ENCODE results near the gene PRKAA1. TPM values are rescaled to one million over a fixed set of nuclear protein-coding genes. Genes with fewer than 3 reads are reported as not detected.

PRKAA1 gene
- total RNA-seq, 2 donors from 2014 or later = 43.0 to 52.5 TPM

GRCh38 chr5:40832345-40832744 lies 34.2 kb upstream of the PRKAA1 start:
- Histone ChIP-seq H3K36me3 (peaks cover 69% of the 10 kb centered on the region), H3K9me3 (no peaks in the 10 kb centered on the region), H3K27me3 (no peaks in the 10 kb centered on the region), H3K27ac (no peak overlapping the region), H3K4me1 (peaks cover 0 to 25% of the 10 kb centered on the region in 2 donors), H3K4me3 (no peak overlapping the region)
- DNase-seq (ENCODE audit: low spot score) = no peak
- TF ChIP-seq CTCF (IDR thresholded peaks at IDR 0.05) = no peak

GRCh38 chr5:40831346-40832210 lies 33.4 kb upstream of the PRKAA1 start:
- Histone ChIP-seq H3K4me3 (no peak overlapping the region), H3K9me3 (no peaks in the 10 kb centered on the region), H3K27me3 (no peaks in the 10 kb centered on the region), H3K36me3 (peaks cover 77% of the 10 kb centered on the region), H3K27ac (no peak overlapping the region), H3K4me1 (peaks cover 0 to 25% of the 10 kb centered on the region in 2 donors)
- no peak for TF ChIP-seq CTCF (IDR thresholded peaks at IDR 0.05)
- no peak for DNase-seq (ENCODE audit: low spot score)

DNA sequence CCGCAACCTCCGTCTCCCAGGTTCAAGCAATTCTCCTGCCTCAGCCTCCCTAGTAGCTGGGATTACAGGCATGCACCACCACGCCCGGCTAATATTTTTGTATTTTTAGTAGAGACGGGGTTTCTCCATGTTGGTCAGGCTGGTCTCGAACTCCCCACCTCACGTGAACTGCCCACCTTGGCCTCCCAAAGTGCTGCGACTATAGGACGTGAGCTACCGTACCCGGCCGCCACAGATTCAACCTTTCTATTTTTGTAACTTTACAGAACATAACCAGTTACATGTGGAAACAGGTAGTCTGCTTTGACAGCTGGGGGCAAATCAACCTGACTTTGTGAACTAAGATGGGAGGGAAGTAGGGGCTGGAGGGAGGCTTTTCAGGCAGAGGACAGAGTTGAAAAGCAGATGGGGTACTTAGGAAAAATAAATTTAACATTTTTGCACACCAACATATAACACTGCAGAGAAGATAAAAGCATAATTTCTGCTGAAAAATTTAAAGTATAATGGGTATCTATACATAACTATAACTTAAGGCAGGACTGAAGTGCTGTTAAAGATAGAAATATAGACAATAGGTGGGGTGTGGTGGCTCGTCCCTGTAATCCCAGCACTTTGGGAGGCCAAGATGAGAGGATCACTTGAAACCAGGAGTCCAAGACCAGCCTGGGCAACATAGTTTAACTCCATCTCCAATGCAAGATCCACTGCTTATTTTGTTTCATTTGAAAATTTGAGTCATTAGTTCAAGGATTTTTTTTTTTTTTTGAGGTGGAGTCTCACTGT lies 31.8 kb upstream of the PRKAA1 start:
- no peak for DNase-seq (ENCODE audit: low spot score)
- TF ChIP-seq CTCF (IDR thresholded peaks at IDR 0.05) = no peak
- Histone ChIP-seq H3K4me1 (peaks cover 0 to 17% of the 10 kb centered on the region in 2 donors), H3K27me3 (no peaks in the 10 kb centered on the region), H3K36me3 (peaks cover 84% of the 10 kb centered on the region), H3K27ac (no peak overlapping the region), H3K9me3 (no peaks in the 10 kb centered on the region), H3K4me3 (no peak overlapping the region)

DNA sequence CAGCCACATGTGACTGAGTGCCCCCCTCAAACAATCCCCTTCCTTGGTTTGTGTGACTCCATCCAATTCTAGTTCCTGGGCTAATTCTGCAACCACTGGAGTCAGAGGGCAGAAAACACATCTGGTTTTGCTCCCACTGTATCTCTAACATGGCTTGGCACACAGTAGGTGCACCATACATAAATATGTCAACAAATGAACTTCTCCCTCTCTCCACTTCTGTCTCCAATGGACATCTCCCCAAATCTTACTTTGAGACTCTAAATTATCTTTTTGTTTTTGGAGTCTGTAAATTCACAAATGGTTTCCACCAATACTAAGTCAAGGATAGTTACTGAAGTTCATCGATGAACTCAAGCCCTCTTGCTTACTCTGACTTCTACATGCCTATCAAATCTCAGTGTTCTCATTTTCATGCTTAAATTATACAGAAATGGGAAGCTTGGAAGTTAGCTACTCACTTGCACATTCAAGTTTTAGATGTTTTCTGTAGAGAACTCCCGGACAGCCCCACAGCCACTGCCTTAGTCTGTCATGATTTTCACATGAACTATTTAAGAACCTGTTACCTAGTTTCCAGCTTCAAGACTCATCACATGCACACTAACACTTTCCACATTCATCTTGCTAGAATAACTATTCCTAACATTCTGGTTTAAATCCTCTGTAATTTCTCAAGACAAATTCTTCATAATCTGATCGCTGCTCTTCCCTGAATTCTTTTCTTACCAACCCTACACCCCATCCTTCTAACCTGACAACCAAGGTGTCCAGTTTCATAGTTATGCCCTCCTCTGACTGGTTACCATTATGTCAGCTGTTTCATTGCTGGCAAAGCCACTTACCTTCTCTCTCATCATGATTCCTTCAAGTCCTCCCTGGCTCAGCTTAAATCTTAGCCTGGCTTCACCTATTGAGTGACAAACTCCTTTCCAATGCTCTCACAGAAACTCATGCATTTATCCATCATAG lies 30.8 kb upstream of the PRKAA1 start:
- no peak for TF ChIP-seq CTCF (IDR thresholded peaks at IDR 0.05)
- H3K36me3 ChIP-seq = peaks cover 82% of the 10 kb centered on the region
- no peaks in the 10 kb centered on the region for H3K27me3 ChIP-seq
- H3K9me3 ChIP-seq = no peaks in the 10 kb centered on the region
- no peak overlapping the region for H3K27ac ChIP-seq
- peaks cover 0 to 13% of the 10 kb centered on the region in 2 donors for H3K4me1 ChIP-seq
- no peak overlapping the region for H3K4me3 ChIP-seq
- no peak for DNase-seq (ENCODE audit: low spot score)

DNA sequence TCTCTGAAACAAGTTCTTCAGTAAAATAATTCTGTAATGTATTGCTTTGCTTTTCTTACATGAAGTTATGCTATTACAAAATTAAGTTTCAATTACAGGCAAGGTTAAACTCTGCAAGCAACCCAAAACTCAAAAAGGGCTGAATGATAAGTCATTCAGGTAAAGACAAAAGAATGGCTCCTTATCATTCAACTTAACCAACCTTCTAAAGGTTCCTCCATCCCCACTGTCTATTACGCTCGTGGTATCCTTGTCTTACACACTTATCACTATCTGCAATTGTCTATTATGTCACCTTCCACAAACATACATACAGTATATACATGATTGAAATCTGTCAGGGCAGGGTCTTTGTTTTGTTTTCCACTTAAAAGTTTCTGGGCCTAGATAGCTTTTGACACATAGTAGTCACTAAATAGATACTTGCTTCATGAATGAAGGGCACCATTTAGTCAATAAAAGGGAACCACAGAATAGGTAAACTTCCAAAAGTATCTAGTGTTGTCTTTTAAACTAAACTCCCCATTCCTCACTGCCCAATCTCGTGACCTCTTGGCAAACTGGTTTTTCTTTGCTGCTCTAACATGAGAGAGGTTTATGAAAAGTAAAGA lies 30.0 kb upstream of the PRKAA1 start:
- H3K27me3 ChIP-seq = no peaks in the 10 kb centered on the region
- peaks cover 73% of the 10 kb centered on the region for H3K36me3 ChIP-seq
- no peak for TF ChIP-seq CTCF (IDR thresholded peaks at IDR 0.05)

More for the DNA sequence above, 30.0 kb upstream of the PRKAA1 start:
- Histone ChIP-seq H3K4me3 (no peak overlapping the region), H3K4me1 (peaks cover 0 to 5% of the 10 kb centered on the region in 2 donors), H3K27ac (no peak overlapping the region), H3K9me3 (no peaks in the 10 kb centered on the region)
- no peak for DNase-seq (ENCODE audit: low spot score)
